Ovary (tissue), 9 donors: Measurements from ENCODE around the gene SYCP1. TPM values are rescaled to one million over a fixed set of nuclear protein-coding genes. Genes with fewer than 3 reads are reported as not detected.
A peak's percentile ranks its signal among the peaks of the same experiment; 100 is the strongest.
"Not testable (repeated sequence)": the region's sequence is repeated elsewhere in the genome, so short reads cannot be mapped to it uniquely, and the experiment has no call there.

Experiments
- DNase-seq, 5 donors: peaks; one replicate each; pipeline ENCODE4 v3.0.0-alpha.2; 2019 to 2020
- H3K27ac ChIP-seq, 2 donors: fragments of 200-600 bp; one replicate each; pipeline versions ENCODE4 v1.5.1 to v1.8.0; 2019 to 2022
- H3K27me3 ChIP-seq: fragments of 200-600 bp; one replicate; pipeline ENCODE4 v1.8.0; 2022
- H3K36me3 ChIP-seq: fragments of 200-600 bp; sonication (generic); one replicate; pipeline ENCODE4 v1.5.1; 2019
- H3K4me1 ChIP-seq: one replicate; pipeline ENCODE4 v1.8.1; 2013; ENCODE audit warnings: mild to moderate bottlenecking, moderate library complexity; ENCODE audit not compliant: insufficient read depth
- H3K4me3 ChIP-seq: fragments of 200-600 bp; sonication (generic); one replicate; pipeline ENCODE4 v1.5.1; 2017
- H3K9me3 ChIP-seq, 2 donors: fragments of 200-600 bp in 1 of 2; sonication (generic) in 1 of 2; one replicate each; pipeline versions ENCODE4 v1.5.1 to v1.8.1; 2013 to 2019; ENCODE audit warnings: mild to moderate bottlenecking in 1 of 2, moderate library complexity in 1 of 2
- CTCF ChIP-seq, 3 donors: fragments of 450-650 bp in 2 of 3; fragments of 200-600 bp in 1 of 3; IDR thresholded peaks; one replicate each; pipeline versions ENCODE4 v1.5.1 to v1.8.0; 2016 to 2022; ENCODE audit warnings: antibody characterized with exemption in 3 of 3, mild to moderate bottlenecking in 1 of 3
- EP300 ChIP-seq: sonication (generic); formaldehyde crosslinking; IDR thresholded peaks from one replicate; pipeline ENCODE4 v1.6.1; 2017; ENCODE audit warnings: antibody characterized with exemption
- POLR2A ChIP-seq: fragments of 450-650 bp; IDR thresholded peaks from one replicate; pipeline ENCODE4 v1.6.1; 2017; ENCODE audit warnings: antibody characterized with exemption, mild to moderate bottlenecking, moderate library complexity
- WGBS, 3 donors: extraction: QIAGEN DNeasy Blood & Tissue Kit in 1 of 3; methylation state at CpG; one replicate each; pipeline versions ENCODE4 v1.1.5 to v1.1.7; 2013 to 2017; 5-methylcytosine and 5-hydroxymethylcytosine counted together
- intact Hi-C, 4 donors: fragments of 100-400 bp; cut with DNase I; formaldehyde crosslinking; loops; one replicate each; pipeline versions ENCODE4 v1.11.0 to v1.15.1; 2022 to 2023
- polyA plus RNA-seq, 2 donors: library from polyadenylated mRNA; stranded (reverse); fragments of 200-250 nt in 1 of 2; fragments of 350-450 nt in 1 of 2; fragmentation: Illumina TruSeq in 1 of 2; extraction: RNeasy Lipid Tissue Mini Kit (QIAGEN cat#74804) in 1 of 2; gene quantifications; one replicate each; pipeline ENCODE4 v1.2.3, GENCODE V29; 2013 to 2014
- total RNA-seq, 7 donors: library from RNA; depleted of rRNA in 2 of 7; stranded (reverse); fragments of >200 nt in 2 of 7; fragmentation: NEBNext Ultra II Directional in 3 of 7; extraction: Animal tissue kit (Norgen Biotek cat#: 25700) in 3 of 7; gene quantifications; one replicate each; pipeline versions ENCODE4 v1.1.0 to v1.2.4, GENCODE V29; 2016 to 2023
- donor health status: DM: no; HTN: no; CAD: no; lungs with moderate emphysema.
- donor health status: DM: no; HTN: no; CAD: no.
- donor health status: Bipolar disorder and iron deficiency.
- donor health status: DM: yes; HTN: yes; CAD: no.
- donor health status: DM: no; HTN: no; CAD: no.
- donor health status: DM: yes; HTN: yes; CAD: no.

Gene SYCP1
- total and polyA plus RNA-seq, 9 donors: 0.13 TPM; not detected in 8

- WGBS, 3 donors: 11 to 25% (median 17%) methylated on average over 9 of the region's 9 CpGs
- Histone ChIP-seq H3K27me3 (no peaks in the 10 kb centered on the region), H3K27ac (no peak overlapping the region), H3K36me3 (no peaks in the 10 kb centered on the region), H3K4me3 (no peak overlapping the region), H3K9me3 (no peaks in the 10 kb centered on the region), H3K4me1 (no peaks in the 10 kb centered on the region)
- DNase-seq: peak in 2 of 5 donors; percentile 16 to 32
- intact Hi-C loops: no loop called here
- TF ChIP-seq EP300 (no peak), POLR2A (no peak), CTCF (IDR thresholded peaks at IDR 0.05) (no peak)
Measured at GRCh38 chr1:114901814-114902213, 47.2 kb downstream of the SYCP1 start.

DNA sequence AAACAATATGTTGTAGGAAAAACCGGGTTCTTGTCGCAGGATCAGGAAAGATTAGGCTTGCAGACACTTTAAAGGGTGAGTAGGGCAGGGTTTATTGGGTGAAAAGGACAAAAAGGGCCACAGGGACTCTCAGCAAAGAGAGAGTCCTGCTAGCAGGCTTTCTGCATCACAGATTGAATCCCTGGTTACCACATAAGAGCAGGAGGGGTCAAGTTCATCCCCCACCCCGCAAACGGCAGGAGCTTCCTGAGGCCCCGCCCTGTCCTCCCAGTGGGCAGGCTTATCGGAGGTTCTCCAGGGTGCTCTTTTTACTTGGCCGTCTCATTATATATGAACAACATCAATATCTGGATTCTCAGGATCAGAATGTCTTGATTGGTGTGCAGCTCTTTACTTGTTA lies 47.7 kb downstream of the SYCP1 start:
- H3K4me3 ChIP-seq: no peak overlapping the region
- no peaks in the 10 kb centered on the region for H3K4me1 ChIP-seq
- intact Hi-C loops: no loop called here
- H3K9me3 ChIP-seq: no peaks in the 10 kb centered on the region
- H3K27ac ChIP-seq: no peak overlapping the region
- WGBS, 3 donors: 19 to 44% (median 34%) methylated on average over 7 of the region's 7 CpGs
- DNase-seq: no peak
- H3K27me3 ChIP-seq: no peaks in the 10 kb centered on the region
- no peaks in the 10 kb centered on the region for H3K36me3 ChIP-seq
- no peak for TF ChIP-seq CTCF (IDR thresholded peaks at IDR 0.05)
- TF ChIP-seq POLR2A: no peak
- TF ChIP-seq EP300: no peak

DNA sequence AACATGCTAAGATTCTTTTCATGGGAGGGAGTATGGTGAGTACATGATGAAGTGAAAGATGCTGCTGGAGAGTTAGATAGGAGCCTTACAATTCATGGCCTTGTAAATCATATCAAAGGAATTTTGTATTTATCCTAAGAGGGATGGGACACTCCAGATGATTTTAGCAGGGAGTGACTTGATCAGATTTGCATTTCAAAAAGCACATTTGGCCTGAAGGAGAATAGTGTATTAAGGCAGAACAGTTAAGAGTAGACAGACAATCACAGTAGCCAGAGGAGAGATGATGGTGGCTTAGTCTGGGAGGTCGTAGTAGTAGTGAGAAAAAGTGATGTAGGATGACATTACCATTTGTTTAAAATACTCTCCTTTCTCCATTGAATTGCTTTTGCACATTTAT lies 48.8 kb downstream of the SYCP1 start:
- Histone ChIP-seq H3K4me3 (no peak overlapping the region), H3K27ac (no peak overlapping the region), H3K36me3 (no peaks in the 10 kb centered on the region), H3K4me1 (no peaks in the 10 kb centered on the region), H3K27me3 (no peaks in the 10 kb centered on the region), H3K9me3 (no peaks in the 10 kb centered on the region)
- DNase-seq: no peak
- WGBS, 3 donors: 70 to 89% (median 77%) methylated on average over 1 of the region's 1 CpG
- intact Hi-C loops: no loop called here
- TF ChIP-seq CTCF (IDR thresholded peaks at IDR 0.05) (no peak), POLR2A (no peak), EP300 (no peak)

DNA sequence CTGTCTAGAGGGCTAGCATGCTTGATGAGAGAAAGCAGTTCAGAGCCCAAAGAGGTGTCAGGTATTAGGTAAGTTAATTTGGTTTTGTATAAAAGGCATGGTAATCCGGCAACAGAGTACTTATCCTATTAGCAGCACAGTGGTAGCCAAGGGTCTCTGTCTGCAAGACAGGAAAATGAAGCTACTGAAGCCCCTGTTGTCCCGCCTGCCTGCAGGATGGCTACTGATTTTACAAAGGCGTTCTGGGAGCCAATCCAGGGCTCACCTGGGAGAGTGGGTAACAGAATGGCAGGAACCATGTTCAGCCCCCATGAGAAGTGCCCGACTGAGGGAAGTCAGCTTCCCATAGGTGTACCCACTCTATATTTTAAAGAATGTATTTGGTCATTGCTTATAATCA lies 61.1 kb downstream of the SYCP1 start:
- intact Hi-C loops: not testable (repeated sequence)

DNA sequence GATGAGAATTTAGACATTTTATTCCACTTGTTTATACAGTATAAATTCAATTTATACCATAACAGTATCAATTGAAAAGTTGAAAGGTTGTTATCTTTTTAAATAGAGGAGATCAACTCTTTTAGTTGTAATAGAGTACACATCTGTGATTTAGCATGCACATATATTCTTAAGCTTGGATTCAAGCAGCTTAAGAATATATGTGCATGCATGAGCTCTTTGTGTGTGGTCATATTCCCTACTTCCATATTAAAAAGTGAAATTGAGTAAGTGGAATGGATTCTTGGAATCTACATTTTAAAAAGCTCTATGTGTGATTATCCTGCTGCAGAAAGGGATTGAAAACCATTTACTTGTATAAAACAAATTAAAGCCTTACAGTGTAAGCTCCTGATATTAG lies 71.9 kb downstream of the SYCP1 start:
- H3K4me1 ChIP-seq: no peaks in the 10 kb centered on the region
- H3K4me3 ChIP-seq: no peak overlapping the region
- H3K27me3 ChIP-seq: no peaks in the 10 kb centered on the region
- no peaks in the 10 kb centered on the region for H3K36me3 ChIP-seq
- no peak for DNase-seq
- no peak overlapping the region for H3K27ac ChIP-seq
- no peaks in the 10 kb centered on the region for H3K9me3 ChIP-seq
- TF ChIP-seq CTCF (IDR thresholded peaks at IDR 0.05) (no peak), POLR2A (no peak), EP300 (no peak)
- intact Hi-C loops: no loop called here

More for the DNA sequence above, 61.1 kb downstream of the SYCP1 start:
- not testable (repeated sequence) for DNase-seq, H3K27me3 ChIP-seq, H3K4me1 ChIP-seq, H3K4me3 ChIP-seq, H3K9me3 ChIP-seq, H3K27ac ChIP-seq, H3K36me3 ChIP-seq
- 73 to 79% (median 74%) methylated on average over 4 of the region's 4 CpGs for WGBS, 3 donors
